ENCODE data around the gene AARS2. TPM values are rescaled to one million over a fixed set of nuclear protein-coding genes. Genes with fewer than 3 reads are reported as not detected.

The AARS2 gene
- total and polyA plus RNA-seq, 10 of the 15 experiments (the other 5 are each of a cell fraction or from before 2014, with no cell fraction given), result 0.71 to 18.3 (median 12.7) TPM

GRCh38 chr6:44298864-44299263 is 14.3 kb downstream of the AARS2 start:
- no peaks in the 10 kb centered on the region for H3K4me1 ChIP-seq (ENCODE audit: control insufficient read depth, insufficient read depth, low read length)
- H2AFZ ChIP-seq (ENCODE audit: control insufficient read depth, low read depth, low read length), result no peak overlapping the region
- ChIA-PET POLR2A (no interaction called here), CTCF (interaction anchor here (1.1 to 1.5 kb wide), 2 partner anchors 14 to 31 kb away, joined by 4 to 5 read pairs; partner anchors contain the start of gene AARS2), SMC1A (ENCODE audit: uncharacterized antibody, unreplicated experiment) (no interaction called here), RAD21 (ENCODE audit: unreplicated experiment) (no interaction called here)
- peaks cover 9 to 11% of the 10 kb centered on the region in 2 experiments for H3K27me3 ChIP-seq (replicated peaks in 1 of 2; ENCODE audit: control insufficient read depth in 2 of 2, insufficient read depth in 2 of 2, low read length in 1 of 2)
- H3K4me2 ChIP-seq (ENCODE audit: control insufficient read depth, insufficient read depth), result no peak overlapping the region
- no peaks in the 10 kb centered on the region for H3K79me2 ChIP-seq (ENCODE audit: control insufficient read depth, insufficient read depth, low read length)
- BruUV-seq (replicated peaks), result no TSS peak
- DNase-seq (ENCODE audit: low read depth, low spot score) (no peak), ATAC-seq (no peak), FAIRE-seq (no peak)
- H3K4me3 ChIP-seq, result no peak overlapping the region
- H3K9ac ChIP-seq (ENCODE audit: control insufficient read depth, insufficient read depth, low read length), result no peak overlapping the region
- in situ Hi-C loops (cut with MboI), result no loop called here
- 62% methylated on average over 3 of the region's 3 CpGs for WGBS (ENCODE audit: insufficient coverage, insufficient replicate concordance, low lambda C conversion rate, missing lambda C conversion rate)
- H4K20me1 ChIP-seq (ENCODE audit: control insufficient read depth, insufficient read depth), result no peaks in the 10 kb centered on the region
- H3K27ac ChIP-seq (ENCODE audit: control insufficient read depth, insufficient read depth), result no peak overlapping the region
- H3K9me3 ChIP-seq (replicated peaks; ENCODE audit: control insufficient read depth, insufficient read depth, low read length), result no peaks in the 10 kb centered on the region
- intact Hi-C loops (cut with micrococcal nuclease; ENCODE audit: unreplicated experiment), result no loop called here
- peaks cover under 1 to 18% of the 10 kb centered on the region in 2 experiments; a peak in 2 of 4 replicates for H3K36me3 ChIP-seq (ENCODE audit: control insufficient read depth in 2 of 2, insufficient read depth in 2 of 2, low read length in 1 of 2)
- no peak for TF ChIP-seq EED (IDR thresholded peaks at IDR 0.05; ENCODE audit: low read depth)
- no peak for TF ChIP-seq ZBTB4 (CRISPR knock-in tag; IDR thresholded peaks at IDR 0.05)
- TF ChIP-seq NKRF (conservative IDR thresholded peaks at IDR 0.05), result no peak
- no peak for TF ChIP-seq CBX5 (IDR thresholded peaks at IDR 0.05; ENCODE audit: low read depth)
- TF ChIP-seq ZSCAN29 (IDR thresholded peaks at IDR 0.05), result no peak
- no peak for TF ChIP-seq RBBP5 (conservative IDR thresholded peaks at IDR 0.05)
- TF ChIP-seq SMC3 (IDR thresholded peaks at IDR 0.05; ENCODE audit: borderline replicate concordance, low read length), result no peak
- TF ChIP-seq RELB (IDR thresholded peaks at IDR 0.05; ENCODE audit: low read depth), result no peak
- no peak for TF ChIP-seq BRCA1 (IDR thresholded peaks at IDR 0.05; ENCODE audit: low read depth, low read length)
- TF ChIP-seq SKIL (IDR thresholded peaks at IDR 0.05; ENCODE audit: low read depth, poor library complexity, severe bottlenecking), result no peak
- no peak for TF ChIP-seq CHD1 (IDR thresholded peaks at IDR 0.05; ENCODE audit: low read depth, low read length)
